Stimulated activated CD8-positive, alpha-beta memory T cell treated with anti-CD3 and anti-CD28 coated beads, Interleukin-4, amount 100 ng/mL, for 1 hour (primary cell): ENCODE results near the gene OR52J3.

Experiments used
- DNase-seq, 2 donors: peaks; one replicate each; pipeline ENCODE4 v3.0.0-alpha.2; 2020; ENCODE audit warnings: low read depth in 2 of 2, low spot score in 1 of 2

The OR52J3 gene

DNA sequence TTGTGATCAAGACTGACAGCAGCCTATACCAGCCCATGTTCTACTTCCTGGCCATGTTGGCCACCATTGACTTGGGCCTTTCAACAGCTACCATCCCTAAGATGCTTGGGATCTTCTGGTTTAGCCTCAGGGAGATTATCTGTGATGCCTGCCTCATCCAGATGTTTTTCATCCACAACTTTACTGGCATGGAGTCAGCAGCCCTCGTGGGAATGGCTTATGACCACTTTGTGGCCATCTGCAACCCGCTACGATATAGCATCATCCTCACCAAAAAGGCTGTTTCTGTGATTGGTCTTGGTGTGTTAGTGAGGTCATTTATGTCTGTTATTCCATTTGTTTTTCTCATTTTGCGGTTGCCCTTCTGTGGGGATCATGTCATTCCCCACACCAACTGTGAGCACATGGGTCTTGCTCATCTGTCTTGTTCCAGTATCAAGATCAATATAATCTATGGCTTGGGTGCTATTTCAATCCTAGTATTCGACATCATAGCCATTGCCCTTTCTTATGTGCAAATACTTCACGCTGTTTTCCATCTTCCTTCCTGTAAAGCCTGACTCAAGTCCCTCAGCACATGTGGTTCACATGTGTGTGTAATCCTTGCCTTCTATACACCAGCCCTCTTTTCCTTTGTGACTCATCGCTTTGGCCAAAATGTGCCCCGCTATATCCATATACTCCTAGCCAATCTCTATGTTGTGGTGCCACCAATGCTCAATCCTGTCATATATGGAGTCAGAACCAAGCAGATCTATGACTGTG is 46.7 kb downstream of the OR52J3 start:
- DNase-seq, result no peak

DNA sequence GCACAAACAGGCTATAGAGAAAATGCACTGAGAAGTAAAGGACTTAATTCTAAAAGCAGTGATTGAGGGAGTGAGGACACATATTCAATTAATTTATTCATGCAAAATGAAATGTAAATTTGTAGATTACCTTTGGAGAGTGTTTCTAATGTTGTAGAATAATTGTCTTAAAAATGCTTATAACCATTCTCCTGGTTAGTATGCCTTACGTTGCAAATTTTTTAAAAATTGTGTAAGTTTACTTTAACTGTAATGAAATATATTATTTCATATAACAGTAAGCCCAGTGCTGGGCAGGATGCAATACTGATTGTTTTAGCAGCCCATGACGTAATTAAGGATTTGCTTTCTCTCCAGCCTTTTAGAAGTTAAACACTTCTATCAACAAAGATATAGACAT is 49.7 kb downstream of the OR52J3 start:
- DNase-seq, result no peak
